Daoy (cell line): Measurements from ENCODE around the gene ZNF284. TPM values are rescaled to one million over a fixed set of nuclear protein-coding genes. Genes with fewer than 3 reads are reported as not detected.

Experiments
- DNase-seq: peaks from one replicate; pipeline ENCODE4 v3.0.0-alpha.2; 2015; ENCODE audit warnings: low read depth
- total RNA-seq: library from RNA; depleted of rRNA; stranded (reverse); fragments of >200 nt; shearing (Covaris generic); gene quantifications from 2 replicates; pipeline ENCODE4 v1.2.3, GENCODE V29; 2014; rRNA removed

The ZNF284 gene
- total RNA-seq, result 1.7 and 2.3 TPM in 2 replicates

DNA sequence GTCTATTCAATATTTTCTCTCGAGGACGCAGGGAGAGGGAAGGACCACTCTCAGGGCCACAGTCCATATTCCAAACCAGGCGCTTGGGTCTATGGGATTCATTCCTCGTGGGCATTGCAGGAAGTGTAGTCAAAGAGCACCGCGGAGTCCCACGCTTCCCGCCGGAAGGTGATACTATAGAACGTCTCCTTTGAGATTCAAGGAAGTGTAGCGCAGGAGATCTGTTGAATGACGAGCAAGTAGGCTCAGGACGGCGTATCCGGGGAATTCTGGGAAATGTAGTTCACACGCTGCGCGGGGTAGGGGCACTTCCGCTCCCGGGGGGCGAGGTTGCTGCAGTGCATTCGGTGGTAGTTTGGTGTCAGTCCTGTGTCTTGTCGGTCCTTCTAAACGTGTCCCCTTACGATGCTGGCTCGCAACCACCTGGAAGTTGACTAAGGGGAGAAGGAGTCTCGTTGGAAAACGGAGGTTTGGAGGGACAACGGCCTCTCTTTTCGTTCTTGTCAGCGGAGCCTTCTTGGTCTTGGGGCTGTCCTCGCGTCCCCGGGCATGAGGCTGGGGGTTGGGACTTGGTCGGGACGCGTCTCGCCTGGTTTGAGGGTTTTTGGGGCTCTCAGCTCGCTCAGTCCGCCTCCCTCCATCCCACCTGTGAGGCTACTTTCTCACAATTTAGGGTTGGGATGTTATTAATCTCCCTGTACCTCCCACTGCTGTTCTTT, at the start of gene ZNF284:
Gene ZNF284 (plus strand): TSS at position 336 of the 719 bp plus-strand sequence. CDS start 4,231 bp downstream, outside the sequence.
- peak; percentile 90 for DNase-seq

DNA sequence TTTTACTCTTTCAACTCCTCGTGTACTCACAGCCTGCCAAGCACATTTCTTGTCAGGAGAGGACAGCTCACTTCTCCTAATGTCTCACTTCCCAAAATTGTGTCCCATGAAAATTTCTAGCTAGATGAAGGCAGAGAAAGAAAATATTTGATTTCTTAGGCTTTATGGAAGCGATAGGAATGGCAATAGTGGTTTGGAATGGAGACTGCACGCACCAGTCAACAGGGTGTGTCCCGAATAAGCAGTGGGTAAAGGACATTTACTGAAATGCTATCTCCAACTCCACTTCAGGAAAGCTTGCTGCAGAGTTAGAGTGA, 47.1 kb upstream of the ZNF284 start:
- no peak for DNase-seq

DNA sequence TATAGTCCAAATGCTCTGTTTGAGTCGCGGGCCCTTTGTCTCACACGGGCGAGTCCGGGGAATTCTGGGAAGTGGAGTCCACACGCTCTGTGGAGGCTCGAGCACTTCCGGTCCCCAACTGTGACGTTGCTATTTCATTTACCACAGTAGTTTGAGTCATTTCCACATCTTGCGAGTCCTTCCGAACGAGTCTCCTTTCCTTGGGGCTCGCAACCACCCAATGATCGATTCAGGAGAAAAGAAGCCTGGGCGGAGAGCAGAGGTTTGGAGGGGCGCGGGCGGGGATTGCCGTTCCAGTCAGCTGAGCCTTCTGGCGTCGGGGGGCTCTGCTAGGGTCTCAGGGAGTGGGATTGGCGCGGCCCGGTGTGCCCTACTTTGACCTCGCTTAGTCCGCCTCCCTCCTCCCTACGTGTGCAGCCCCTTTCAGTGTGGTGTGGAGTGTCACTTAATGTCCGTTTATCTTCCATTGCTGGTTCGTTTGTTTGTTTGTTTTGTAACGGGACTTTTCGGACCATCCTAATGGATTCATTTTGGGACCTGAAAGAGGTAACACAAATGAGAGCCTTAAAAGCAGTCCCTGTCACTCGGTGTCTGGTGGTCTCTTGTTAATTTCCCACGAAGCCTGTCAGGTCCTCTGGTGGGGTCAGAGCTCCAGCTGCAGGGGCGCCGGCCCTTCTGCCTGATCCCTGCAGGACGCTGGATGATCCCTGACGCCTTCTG, 46.6 kb upstream of the ZNF284 start, which contains the start of gene ZNF222:
Gene ZNF222 (plus strand): TSS at position 163 of the 720 bp plus-strand sequence. CDS start 58 bp downstream, at position 221.
- peak; percentile 90 for DNase-seq

DNA sequence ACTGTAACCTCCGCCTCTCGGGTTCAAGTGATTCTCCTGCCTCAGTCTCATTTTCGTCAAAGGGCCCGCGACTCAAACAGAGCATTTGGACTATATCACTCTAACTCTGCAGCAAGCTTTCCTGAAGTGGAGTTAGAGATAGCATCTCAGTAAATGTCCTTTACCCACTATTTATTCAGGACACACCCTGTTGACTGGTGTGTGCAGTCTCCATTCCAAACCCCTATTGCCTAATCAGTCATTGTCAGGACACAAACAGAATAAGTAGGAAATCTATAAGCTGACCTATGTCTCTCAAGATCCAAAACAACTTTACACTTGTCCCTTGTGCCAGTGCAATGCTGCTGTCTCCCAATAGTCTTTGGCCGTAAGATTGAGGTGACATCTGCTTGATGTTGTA, 45.3 kb upstream of the ZNF284 start:
- DNase-seq, result no peak

DNA sequence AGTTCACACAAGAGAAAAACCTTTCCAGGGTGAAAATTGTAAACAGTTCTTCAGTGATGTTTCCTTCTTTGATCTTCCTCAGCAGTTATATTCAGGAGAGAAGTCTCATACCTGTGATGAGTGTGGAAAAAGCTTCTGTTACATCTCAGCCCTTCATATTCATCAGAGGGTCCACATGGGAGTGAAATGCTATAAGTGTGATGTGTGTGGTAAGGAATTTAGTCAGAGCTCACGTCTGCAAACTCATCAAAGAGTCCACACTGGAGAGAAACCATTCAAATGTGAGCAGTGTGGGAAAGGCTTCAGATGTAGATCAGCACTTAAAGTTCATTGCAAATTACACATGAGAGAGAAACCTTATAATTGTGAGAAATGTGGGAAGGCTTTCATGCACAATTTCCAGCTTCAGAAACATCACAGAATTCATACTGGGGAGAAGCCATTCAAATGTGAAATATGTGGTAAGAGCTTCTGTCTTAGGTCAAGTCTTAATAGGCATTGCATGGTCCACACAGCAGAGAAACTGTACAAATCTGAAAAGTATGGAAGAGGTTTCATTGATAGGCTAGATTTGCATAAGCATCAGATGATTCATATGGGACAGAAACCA, 39.9 kb upstream of the ZNF284 start:
- DNase-seq, result no peak

DNA sequence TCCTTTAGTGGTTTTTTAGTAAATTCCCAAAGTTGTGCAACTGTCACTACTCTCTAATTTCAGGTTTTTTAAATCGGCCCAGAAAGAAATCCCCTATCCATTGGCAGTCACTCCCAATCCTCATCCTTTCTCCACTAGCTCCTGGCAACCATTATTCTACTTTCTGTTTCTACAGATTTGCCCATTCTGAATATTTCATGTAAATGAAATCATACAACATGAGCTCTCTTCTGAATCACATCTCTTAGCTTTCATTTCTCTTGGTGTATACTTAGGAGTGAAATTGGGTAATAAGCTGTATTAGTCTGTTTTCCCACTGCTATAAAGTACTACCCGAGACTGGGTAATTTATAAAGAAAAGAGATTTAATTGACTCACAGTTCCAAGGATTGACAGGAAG, 29.8 kb upstream of the ZNF284 start:
- DNase-seq, result no peak

DNA sequence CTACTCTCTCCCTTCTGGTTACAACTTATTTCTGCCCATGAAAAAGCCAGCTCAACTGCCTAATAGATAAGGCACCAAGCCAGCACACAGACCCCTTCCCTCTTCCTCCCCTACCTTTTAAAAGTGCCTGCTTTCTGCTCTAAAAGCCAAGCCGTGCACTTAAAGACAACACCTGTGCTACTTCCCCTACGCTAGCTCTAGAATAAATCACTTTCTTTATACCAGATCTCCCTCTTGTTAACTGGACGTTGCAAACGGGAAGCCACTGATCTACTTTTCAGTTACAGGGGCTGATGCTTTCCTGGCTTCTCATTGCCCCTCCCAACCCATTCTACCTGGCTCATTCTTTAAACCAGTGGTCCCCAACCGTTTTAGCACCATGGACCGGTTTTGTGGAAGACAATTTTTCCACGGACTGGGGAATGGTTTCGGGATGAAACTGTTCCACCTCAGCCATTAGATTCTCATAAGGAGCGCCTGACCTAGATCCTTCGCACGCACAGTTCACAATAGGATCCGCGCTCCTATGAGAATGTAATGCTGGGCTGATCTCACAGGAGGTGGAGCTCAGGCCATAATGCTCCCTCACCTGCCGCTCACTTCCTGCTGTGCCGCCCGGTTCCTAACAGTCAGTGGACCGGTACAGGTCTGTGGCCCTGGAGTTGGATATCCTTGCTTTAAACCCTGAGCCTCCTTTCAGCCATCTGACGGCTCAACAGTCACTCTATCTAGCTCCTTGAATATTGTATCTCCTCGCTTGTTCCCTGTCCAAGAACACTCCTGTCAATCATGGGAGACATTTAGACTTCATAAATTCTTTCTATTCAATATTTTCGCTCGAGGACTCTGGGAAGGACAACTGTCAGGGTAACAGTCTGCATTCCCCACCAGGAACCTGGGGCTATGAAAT, 21.0 kb upstream of the ZNF284 start:
- peak; percentile 13 for DNase-seq

DNA sequence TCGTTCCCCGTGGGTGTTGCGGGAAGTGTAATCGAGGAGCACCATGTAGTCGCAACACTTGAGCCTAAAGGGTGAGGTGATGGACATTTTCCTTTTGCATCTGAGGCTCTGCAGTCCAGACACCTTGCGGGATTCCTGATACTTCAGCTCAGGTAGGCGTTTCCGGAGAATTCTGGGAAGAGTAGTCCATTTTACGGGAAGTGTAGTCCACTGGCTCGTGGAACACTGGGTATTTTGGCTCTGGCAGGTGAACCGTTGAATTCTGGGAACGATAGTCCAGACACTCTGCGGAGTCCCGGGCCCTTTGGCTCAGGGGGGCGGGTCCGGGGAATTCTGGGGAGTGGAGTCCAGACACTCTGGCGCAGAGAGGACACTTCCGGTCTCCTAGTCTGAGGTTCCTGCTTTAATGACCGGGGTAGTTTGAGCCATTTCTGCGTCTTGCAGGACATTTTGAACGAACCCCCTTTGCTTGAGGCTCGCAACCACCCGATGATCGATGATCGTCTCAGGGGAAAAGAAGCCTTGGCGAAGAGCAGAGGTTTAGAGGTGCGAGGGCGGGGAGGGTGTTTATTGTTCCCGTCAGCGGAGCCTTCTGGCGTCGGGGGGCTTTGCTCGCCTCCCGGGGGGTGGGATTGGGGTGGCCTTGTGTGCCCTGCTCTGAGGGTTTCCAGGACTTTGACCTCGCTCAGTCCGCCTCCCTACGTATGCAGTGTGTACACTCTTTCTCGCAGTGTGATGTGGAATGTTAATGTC, 20.1 kb upstream of the ZNF284 start, which contains the start of gene ZNF223:
Gene ZNF223 (plus strand): TSS at position 387 of the 753 bp plus-strand sequence. CDS start 3,141 bp downstream, outside the sequence.
- peak; percentile 94 for DNase-seq

DNA sequence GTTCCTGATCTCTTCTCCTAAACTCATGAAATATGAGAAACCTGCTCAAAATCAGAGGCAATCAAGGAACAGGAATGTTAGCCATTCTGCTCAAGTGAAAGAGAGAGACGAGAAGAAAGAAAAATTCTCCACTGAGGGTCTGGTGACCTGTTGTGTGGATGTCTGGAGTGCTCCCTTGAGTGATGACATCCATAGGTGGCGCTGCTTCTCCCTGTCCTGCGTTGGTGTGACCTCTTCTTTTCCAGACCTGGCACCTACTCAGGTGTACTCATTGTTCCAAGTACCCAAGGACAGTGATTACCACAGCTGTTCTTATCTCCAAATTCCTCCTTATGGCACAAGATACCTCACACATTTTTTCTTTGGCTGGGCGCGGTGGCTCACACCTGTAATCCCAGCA, 16.1 kb upstream of the ZNF284 start:
- DNase-seq, result no peak

DNA sequence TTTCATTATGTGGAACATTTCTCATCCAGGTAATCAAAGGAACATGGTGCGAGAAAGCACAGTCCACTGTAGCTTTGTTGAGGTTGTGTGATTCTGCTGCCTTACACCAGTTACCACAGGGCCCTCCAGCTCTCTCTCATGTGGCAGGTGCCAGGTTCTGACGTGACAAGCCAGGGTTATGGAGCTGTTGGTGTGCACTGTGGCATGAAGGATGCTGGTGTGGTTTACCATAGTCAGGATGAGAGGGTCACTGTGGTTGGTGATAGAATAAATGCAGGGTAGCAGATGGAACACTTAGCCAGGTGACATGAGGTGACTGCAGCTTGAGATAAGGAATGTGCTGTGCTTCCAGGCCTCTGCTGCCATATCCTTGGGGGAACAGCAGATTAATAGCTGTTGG, 12.7 kb upstream of the ZNF284 start:
- DNase-seq, result no peak

DNA sequence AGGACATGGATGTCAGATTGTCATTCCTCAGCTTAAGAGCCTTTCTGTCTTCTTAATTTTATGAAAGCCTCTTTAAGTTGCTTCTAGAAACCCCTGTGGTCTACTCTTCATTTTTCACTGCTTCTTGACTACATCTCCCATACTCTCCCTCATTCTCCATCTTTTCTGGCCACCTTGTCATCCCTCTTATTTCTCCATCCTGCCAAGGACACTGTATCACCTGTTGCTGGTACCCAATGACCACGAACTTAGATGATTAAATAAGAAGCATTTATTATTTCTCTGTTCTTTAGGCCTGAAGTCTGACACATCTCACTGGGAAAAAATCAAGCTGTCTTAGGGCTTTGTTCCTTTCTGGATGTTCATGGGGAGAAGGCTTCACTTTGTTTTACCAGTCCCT, 10.9 kb upstream of the ZNF284 start:
- no peak for DNase-seq

DNA sequence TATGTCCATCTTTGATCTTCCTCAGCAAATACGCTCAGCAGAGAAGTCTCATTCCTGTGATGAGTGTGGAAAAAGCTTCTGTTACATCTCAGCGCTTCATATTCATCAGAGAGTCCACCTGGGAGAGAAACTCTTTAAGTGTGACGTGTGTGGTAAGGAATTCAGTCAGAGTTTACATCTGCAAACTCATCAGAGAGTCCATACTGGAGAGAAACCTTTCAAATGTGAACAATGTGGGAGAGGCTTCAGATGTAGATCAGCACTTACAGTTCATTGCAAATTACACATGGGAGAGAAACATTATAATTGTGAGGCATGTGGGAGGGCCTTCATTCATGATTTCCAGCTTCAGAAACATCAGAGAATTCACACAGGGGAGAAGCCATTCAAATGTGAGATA, 5.7 kb upstream of the ZNF284 start:
- no peak for DNase-seq

DNA sequence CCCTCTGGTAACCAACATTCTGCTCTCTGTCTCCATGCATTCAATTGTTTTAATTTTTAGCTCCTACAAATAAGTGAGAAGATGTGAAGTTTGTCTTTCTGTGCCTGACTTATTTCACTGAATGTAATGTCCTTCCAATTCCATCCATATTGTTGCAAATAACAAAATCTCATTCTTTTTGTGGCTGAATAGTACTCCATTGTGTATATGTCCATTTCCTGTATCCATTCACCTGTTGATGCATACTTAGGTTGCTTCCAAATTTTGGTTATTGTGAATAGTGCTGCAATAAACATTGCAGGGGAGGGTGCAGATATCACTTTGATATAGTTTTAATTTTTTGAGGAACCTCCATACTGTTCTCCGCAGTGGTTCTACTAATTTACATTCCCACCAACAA, 2.5 kb upstream of the ZNF284 start:
- DNase-seq, result no peak

DNA sequence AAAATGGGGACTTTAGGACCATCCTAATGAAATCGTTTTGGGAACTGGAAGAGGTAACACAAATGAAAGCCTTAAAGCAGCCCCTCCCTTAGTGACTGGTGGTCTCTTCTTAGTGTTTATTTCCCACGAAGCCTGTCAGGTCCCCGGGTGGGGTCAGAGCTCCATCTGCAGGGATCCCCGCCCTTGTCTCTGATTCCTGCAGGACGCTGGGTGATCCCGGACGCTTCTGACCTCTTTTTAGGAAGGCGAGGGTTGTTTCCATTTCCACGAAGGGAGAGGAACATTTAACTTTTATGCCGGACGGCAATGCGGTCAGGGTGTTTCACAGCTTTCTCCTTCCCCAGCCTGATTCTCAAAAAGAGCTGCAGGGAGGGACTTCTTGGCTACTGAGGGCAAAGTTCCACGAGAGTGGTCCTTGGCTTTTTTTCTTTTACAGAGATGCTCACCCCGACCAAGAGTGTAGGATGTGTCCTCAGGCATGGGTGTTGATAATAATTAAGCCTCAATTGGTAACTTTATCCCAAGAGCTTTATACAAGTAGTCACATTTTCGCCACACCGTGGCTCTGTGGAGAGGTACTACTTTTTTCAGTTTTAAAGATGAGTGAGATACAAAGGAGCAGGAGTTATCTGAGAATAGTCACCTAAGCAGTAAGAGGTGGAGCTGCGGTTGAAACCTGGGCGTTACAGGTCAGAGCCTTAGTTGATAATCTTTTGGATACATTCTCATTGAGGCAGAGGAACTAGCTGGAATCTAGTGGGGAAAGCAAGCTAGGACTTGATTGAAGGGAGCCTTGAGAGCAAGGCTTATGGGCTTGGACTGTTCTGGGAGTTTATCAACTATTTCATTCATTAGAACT, 813 bp downstream of the ZNF284 start:
- DNase-seq, result no peak

DNA sequence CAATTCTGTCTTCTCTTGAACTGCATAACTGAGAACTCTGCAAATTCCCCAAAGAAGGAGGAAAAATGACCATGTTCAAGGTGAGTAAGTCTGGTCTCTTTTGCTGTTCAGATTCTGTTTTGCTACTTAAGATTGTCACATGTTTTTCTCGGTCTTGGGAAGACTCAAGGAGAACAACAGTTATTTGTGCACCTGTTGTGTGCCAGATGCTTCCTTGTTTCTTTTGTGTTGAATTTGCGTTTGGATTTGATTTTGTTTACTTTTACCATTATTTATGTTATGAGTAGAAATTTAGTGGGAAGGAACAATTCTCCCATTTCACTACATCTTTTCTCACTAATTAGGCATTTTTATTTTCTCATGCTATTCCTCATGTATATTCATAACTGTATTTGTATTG, 4.4 kb downstream of the ZNF284 start:
- DNase-seq, result no peak

DNA sequence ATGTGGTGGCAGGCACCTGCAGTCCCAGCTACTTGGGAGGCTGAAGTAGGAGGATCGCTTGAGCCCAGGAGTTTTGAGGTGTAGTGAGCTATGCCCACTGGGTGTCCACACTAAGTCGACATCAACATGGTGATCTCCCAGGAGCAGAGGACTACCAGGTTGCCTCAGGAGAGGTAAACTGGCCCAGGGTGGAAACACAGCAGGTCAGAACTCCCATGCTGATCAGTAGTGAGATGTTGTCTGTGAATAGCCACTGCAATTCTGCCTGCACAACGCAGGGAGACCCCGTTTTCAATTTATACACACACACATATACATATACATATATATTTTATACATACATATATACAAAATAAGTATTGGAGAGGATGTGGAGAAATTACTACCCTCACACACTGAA, 20.1 kb downstream of the ZNF284 start:
- DNase-seq, result no peak

DNA sequence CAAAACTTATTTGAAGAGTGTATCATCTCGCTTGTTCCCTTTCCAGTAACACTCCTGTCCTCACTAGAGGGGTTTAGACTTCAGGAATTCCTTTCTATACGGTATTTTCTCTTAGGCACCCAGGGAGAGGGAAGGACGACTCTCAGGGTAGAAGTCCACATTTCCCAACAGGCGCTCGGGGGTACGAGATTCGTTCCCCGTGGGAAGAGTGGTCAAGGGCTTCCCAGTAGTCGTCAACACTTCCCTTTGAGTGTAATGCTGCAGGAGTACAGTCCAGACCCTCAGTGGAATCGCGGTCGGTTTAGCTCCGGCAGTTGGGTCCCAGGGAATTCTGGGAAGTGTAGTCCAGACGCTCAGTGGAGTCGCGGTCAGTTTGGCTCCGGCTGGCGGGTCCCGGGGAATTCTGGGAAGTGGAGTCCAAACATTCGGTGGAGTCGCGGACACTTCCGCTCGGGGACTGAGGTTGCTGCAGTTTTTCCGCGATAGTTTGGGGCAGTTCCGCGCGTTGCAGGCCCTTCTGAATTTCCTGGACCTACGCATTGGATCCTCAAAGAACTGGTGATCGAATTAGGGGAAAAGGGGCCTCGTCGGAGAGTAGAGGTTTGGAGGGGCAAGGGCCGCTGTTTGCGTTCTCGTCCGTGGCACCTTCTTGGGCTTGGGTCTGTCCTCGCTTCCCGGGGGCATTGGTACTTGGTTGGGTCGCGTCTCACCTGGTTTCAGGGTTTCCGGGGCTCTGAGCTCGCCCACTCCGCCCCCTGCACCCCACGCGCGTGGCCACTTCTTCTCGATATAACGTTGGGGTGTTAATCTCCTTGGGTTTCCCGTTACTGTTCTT, 22.2 kb downstream of the ZNF284 start, which contains the start of gene ZNF224:
Gene ZNF224 (plus strand): TSS at position 431 of the 835 bp plus-strand sequence. CDS start 3,513 bp downstream, outside the sequence.
- DNase-seq, result peak; percentile 94

DNA sequence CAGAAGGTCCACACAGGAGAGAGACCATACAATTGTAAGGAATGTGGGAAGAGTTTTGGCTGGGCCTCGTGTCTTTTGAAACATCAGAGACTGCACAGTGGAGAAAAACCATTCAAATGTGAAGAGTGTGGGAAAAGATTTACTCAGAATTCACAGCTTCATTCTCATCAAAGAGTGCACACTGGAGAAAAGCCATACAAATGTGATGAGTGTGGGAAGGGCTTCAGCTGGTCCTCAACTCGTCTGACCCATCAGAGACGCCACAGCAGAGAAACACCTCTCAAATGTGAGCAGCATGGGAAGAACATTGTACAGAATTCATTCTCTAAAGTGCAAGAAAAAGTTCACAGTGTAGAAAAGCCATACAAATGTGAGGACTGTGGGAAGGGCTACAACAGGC, 35.8 kb downstream of the ZNF284 start:
- DNase-seq, result no peak

DNA sequence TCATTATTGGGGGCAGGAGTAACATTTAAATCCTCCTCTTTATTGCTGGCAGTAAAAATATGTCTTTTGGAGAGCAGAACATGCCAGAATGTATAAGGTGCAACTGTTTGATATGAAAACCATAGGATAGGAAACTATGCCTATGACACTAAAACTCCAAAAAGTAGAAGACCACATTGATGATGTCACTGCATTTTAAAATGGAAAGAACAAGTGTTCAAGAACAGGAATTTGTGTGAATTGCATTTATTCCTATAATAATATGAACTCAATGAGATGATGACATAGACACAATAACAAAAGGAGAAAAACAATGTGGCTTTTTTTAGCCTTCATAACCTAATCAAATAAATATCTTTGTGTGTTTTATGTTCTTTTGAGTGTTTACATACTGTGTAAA, 37.5 kb downstream of the ZNF284 start:
- no peak for DNase-seq
